ENCODE data around the gene L3MBTL4.
"Not testable (repeated sequence)": the region's sequence is repeated elsewhere in the genome, so short reads cannot be mapped to it uniquely, and the experiment has no call there.

DNA sequence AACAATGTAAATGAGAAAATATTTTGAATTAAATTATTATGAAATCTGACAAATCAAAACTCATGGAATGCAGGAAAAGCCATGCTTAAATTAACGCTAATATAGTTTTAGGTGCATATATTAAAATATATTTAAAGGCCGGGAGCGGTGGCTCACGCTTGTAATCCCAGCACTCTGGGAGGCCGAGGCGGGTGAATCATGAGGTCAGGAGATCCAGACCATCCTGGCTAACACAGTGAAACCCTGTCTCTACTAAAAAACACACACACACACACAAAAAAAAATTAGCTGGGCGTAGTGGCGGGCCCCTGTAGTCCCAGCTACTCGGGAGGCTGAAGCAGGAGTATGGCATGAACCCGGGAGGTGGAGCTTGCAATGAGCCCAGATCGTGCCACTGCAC, 342.3 kb downstream of the L3MBTL4 start:
- TF ChIP-seq, protein P1, sequence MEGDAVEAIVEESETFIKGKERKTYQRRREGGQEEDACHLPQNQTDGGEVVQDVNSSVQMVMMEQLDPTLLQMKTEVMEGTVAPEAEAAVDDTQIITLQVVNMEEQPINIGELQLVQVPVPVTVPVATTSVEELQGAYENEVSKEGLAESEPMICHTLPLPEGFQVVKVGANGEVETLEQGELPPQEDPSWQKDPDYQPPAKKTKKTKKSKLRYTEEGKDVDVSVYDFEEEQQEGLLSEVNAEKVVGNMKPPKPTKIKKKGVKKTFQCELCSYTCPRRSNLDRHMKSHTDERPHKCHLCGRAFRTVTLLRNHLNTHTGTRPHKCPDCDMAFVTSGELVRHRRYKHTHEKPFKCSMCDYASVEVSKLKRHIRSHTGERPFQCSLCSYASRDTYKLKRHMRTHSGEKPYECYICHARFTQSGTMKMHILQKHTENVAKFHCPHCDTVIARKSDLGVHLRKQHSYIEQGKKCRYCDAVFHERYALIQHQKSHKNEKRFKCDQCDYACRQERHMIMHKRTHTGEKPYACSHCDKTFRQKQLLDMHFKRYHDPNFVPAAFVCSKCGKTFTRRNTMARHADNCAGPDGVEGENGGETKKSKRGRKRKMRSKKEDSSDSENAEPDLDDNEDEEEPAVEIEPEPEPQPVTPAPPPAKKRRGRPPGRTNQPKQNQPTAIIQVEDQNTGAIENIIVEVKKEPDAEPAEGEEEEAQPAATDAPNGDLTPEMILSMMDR (IDR thresholded peaks at IDR 0.05): not testable (repeated sequence)
- not testable (repeated sequence) for TF ChIP-seq POLR2A (IDR thresholded peaks at IDR 0.05)

Data from esophagus squamous epithelium (tissue), 4 donors.